M059J (cell line): ENCODE data around the gene TTBK2. TPM values are rescaled to one million over a fixed set of nuclear protein-coding genes. Genes with fewer than 3 reads are reported as not detected.

ENCODE experiments used
- DNase-seq: peaks from one replicate; pipeline ENCODE4 v3.0.0-alpha.2; 2012; ENCODE audit warnings: low read depth
- total RNA-seq: library from RNA; depleted of rRNA; stranded (reverse); fragments of >200 nt; shearing (Covaris generic); gene quantifications from 2 replicates; pipeline ENCODE4 v1.2.3, GENCODE V29; 2014; rRNA removed

TTBK2 gene
- total RNA-seq, 1 experiment from 2014 or later, result 9.9 TPM

- DNase-seq, result no peak
Observed at GRCh38 chr15:42692997-42693396, 227.6 kb downstream of the TTBK2 start.

GRCh38 chr15:42692536-42692935 is 228.0 kb downstream of the TTBK2 start:
- no peak for DNase-seq

GRCh38 chr15:42691770-42692169 is 228.8 kb downstream of the TTBK2 start:
- no peak for DNase-seq

- no peak for DNase-seq
Observed at GRCh38 chr15:42691308-42691707, 229.3 kb downstream of the TTBK2 start.

Other genes starting within 250 kb of the TTBK2 start
- 8.5 and 10.2 TPM in 2 replicates for gene CDAN1, start 183.7 kb downstream of the TTBK2 start, total RNA-seq
- gene UBR1, start 185.3 kb upstream of the TTBK2 start, total RNA-seq, result 15.2 and 19.1 TPM in 2 replicates
- 32.7 and 35.8 TPM in 2 replicates for gene TMEM62, start 212.8 kb upstream of the TTBK2 start, total RNA-seq